ENCODE measurements around the gene DDX1.

Gene DDX1

GRCh38 chr2:15563227-15564100 is 28.2 kb upstream of the DDX1 start:
- DNase-seq, result no peak

- no peak for DNase-seq
Measured at GRCh38 chr2:15565392-15565791, 26.3 kb upstream of the DDX1 start.

GRCh38 chr2:15565994-15566671 is 25.5 kb upstream of the DDX1 start:
- no peak for DNase-seq

- DNase-seq, result no peak
Measured at GRCh38 chr2:15566912-15567311, 24.8 kb upstream of the DDX1 start.

- DNase-seq, result no peak
Measured at GRCh38 chr2:15568874-15569273, 22.8 kb upstream of the DDX1 start.

GRCh38 chr2:15570104-15570503 is 21.6 kb upstream of the DDX1 start:
- no peak for DNase-seq

GRCh38 chr2:15571729-15572128 is 19.9 kb upstream of the DDX1 start:
- no peak for DNase-seq

- DNase-seq, result peak; percentile 77
Measured at GRCh38 chr2:15577071-15577735, 14.5 kb upstream of the DDX1 start.

GRCh38 chr2:15579641-15580040 is 12.0 kb upstream of the DDX1 start:
- DNase-seq, result no peak

GRCh38 chr2:15580451-15580850 is 11.2 kb upstream of the DDX1 start:
- no peak for DNase-seq

GRCh38 chr2:15582710-15583357 is 8.8 kb upstream of the DDX1 start:
- no peak for DNase-seq

GRCh38 chr2:15583826-15584225 is 7.8 kb upstream of the DDX1 start:
- DNase-seq, result no peak

- DNase-seq, result no peak
Measured at GRCh38 chr2:15584316-15584715, 7.4 kb upstream of the DDX1 start.

GRCh38 chr2:15584767-15585469 is 6.8 kb upstream of the DDX1 start:
- peak; percentile 60 for DNase-seq

GRCh38 chr2:15588329-15588919 is 3.2 kb upstream of the DDX1 start:
- peak; percentile 25 for DNase-seq

GRCh38 chr2:15591373-15591691 is 336 bp upstream of the DDX1 start:
- DNase-seq, result no peak

GRCh38 chr2:15593327-15593705 is 1.6 kb downstream of the DDX1 start:
- DNase-seq, result no peak

GRCh38 chr2:15594291-15595256 is 2.9 kb downstream of the DDX1 start:
- no peak for DNase-seq

- DNase-seq, result no peak
Measured at GRCh38 chr2:15595342-15595905, 3.8 kb downstream of the DDX1 start.

GRCh38 chr2:15595936-15596335 is 4.3 kb downstream of the DDX1 start:
- DNase-seq, result no peak

GRCh38 chr2:15596350-15596749 is 4.7 kb downstream of the DDX1 start:
- no peak for DNase-seq
